HL-60 (cell line): Measurements from ENCODE around the gene ATXN7L2.
A peak's percentile ranks its signal among the peaks of the same experiment; 100 is the strongest.

Source experiments
- DNase-seq, 2 experiments: peaks; one replicate each; pipeline ENCODE4 v3.0.0-alpha.2; 2010 to 2020; ENCODE audit warnings: low read depth in 1 of 2, low spot score in 1 of 2
- H3K27ac ChIP-seq: fragments of 250-450 bp; sonication (Bioruptor Pico); replicated peaks from 2 replicates; pipeline ENCODE4 v1.5.1; 2020; ENCODE audit warnings: mild to moderate bottlenecking, moderate library complexity
- H3K27me3 ChIP-seq: fragments of 250-450 bp; sonication (Bioruptor Pico); 2 replicates; pipeline ENCODE4 v1.5.1; 2021; ENCODE audit warnings: mild to moderate bottlenecking, moderate library complexity; ENCODE audit not compliant: insufficient read depth, poor library complexity, severe bottlenecking
- H3K4me3 ChIP-seq: replicated peaks from 2 replicates; pipeline ENCODE4 v1.5.1; 2011; ENCODE audit warnings: mild to moderate bottlenecking, control low read depth, low read length; ENCODE audit not compliant: insufficient read depth
- CTCF ChIP-seq: IDR thresholded peaks from one replicate; pipeline ENCODE4 v1.5.1; 2011; ENCODE audit warnings: low read length, control low read depth, inconsistent platforms; ENCODE audit not compliant: insufficient read depth
- GABPA ChIP-seq: IDR thresholded peaks from 2 replicates; pipeline ENCODE4 v1.6.1; 2012; ENCODE audit warnings: low read depth
- POLR2AphosphoS5 ChIP-seq: IDR thresholded peaks from 2 replicates; pipeline ENCODE4 v1.6.1; 2012; ENCODE audit warnings: low read depth
- REST ChIP-seq: IDR thresholded peaks from 2 replicates; pipeline ENCODE4 v1.6.1; 2012; ENCODE audit warnings: low read depth; ENCODE audit not compliant: insufficient replicate concordance
- SPI1 ChIP-seq: IDR thresholded peaks from 2 replicates; pipeline ENCODE4 v1.6.1; 2012; ENCODE audit warnings: low read depth, mild to moderate bottlenecking, borderline replicate concordance

Gene ATXN7L2

GRCh38 chr1:109502364-109502851 lies 18.7 kb downstream of the ATXN7L2 start:
- peak in 1 of 2 experiments; percentile 16 for DNase-seq
- Histone ChIP-seq H3K27me3 (no peaks in the 10 kb centered on the region), H3K27ac (peak overlapping the region; percentile 58), H3K4me3 (no peak overlapping the region)
- TF ChIP-seq GABPA = no peak
- TF ChIP-seq REST = no peak
- TF ChIP-seq POLR2AphosphoS5 = no peak
- no peak for TF ChIP-seq CTCF
- no peak for TF ChIP-seq SPI1

GRCh38 chr1:109503935-109504334 lies 20.2 kb downstream of the ATXN7L2 start:
- no peak for DNase-seq
- TF ChIP-seq REST = no peak
- no peak for TF ChIP-seq SPI1
- no peak for TF ChIP-seq GABPA
- TF ChIP-seq CTCF = no peak
- no peak for TF ChIP-seq POLR2AphosphoS5
- no peaks in the 10 kb centered on the region for H3K27me3 ChIP-seq
- H3K4me3 ChIP-seq = no peak overlapping the region
- H3K27ac ChIP-seq = no peak overlapping the region

- no peak for DNase-seq
- Histone ChIP-seq H3K27me3 (no peaks in the 10 kb centered on the region), H3K4me3 (no peak overlapping the region), H3K27ac (no peak overlapping the region)
- TF ChIP-seq POLR2AphosphoS5 = no peak
- TF ChIP-seq CTCF = no peak
- no peak for TF ChIP-seq SPI1
- TF ChIP-seq REST = no peak
- TF ChIP-seq GABPA = no peak
These were observed 21.3 kb downstream of the ATXN7L2 start for GRCh38 chr1:109504974-109505373.
